Measurements from ENCODE around the gene PAPOLB. TPM values are rescaled to one million over a fixed set of nuclear protein-coding genes. Genes with fewer than 3 reads are reported as not detected.

The PAPOLB gene
- total RNA-seq, 1 experiment from 2014 or later, result not detected

DNA sequence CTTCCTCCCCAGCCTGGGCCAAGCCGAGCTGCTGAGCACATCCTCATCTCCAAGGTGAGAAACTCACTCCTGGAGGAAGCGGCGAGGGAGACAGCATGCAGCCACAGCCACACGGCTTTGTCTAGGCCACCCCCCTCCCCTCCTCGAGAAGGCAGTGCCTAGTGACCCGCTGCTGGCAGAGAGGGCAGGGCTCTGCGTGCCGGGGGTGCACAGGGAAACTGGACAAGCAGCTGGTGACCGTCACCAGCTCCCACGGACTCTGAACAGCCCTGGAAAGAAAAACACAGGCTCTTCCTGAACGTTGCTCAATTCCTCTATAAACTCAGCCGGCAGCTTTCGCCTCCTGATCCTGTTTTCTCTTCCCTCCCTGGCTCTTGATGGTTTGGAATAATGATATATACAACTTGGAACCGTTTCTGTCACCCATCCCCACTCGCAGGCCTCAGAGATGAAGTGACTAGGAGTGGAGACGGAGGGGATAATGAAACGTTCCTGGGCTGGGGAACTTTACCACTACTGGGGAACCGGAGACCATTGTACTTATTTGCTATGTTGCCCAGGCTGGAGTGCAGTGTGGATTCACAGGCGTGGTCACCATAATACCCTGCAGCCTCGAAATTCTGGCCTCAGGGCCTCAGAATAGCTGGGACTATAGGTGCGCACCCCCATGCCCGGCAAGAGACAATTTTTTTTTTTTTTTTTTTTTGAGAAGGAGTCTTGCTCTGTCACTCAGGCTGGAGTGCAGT, 19.3 kb downstream of the PAPOLB start:
- Histone ChIP-seq H3K9me2 (ENCODE audit: insufficient read depth) (no peaks in the 10 kb centered on the region), H3F3A (ENCODE audit: insufficient read depth, low read depth) (no peaks in the 10 kb centered on the region; the same call in 1 of the 2 replicates), H3K4me3 (no peak overlapping the region), H3K27me3 (ENCODE audit: insufficient read depth, low read depth) (peaks cover 36% of the 10 kb centered on the region), H2AFZ (no peak overlapping the region), H3K79me2 (ENCODE audit: low read depth) (no peaks in the 10 kb centered on the region), H3K36me3 (ENCODE audit: low read depth) (no peaks in the 10 kb centered on the region), H4K20me1 (ENCODE audit: insufficient read depth) (peaks cover 2% of the 10 kb centered on the region; the same call in 1 of the 2 replicates), H3K9me3 (ENCODE audit: insufficient read depth, low read depth) (no peaks in the 10 kb centered on the region), H3K4me1 (replicated peaks; ENCODE audit: insufficient read depth) (no peaks in the 10 kb centered on the region), H3K27ac (no peak overlapping the region), H3K4me2 (no peak overlapping the region)
- no peak for TF ChIP-seq EZH2 (IDR thresholded peaks at IDR 0.05; ENCODE audit: low read depth)
- TF ChIP-seq, protein P1, sequence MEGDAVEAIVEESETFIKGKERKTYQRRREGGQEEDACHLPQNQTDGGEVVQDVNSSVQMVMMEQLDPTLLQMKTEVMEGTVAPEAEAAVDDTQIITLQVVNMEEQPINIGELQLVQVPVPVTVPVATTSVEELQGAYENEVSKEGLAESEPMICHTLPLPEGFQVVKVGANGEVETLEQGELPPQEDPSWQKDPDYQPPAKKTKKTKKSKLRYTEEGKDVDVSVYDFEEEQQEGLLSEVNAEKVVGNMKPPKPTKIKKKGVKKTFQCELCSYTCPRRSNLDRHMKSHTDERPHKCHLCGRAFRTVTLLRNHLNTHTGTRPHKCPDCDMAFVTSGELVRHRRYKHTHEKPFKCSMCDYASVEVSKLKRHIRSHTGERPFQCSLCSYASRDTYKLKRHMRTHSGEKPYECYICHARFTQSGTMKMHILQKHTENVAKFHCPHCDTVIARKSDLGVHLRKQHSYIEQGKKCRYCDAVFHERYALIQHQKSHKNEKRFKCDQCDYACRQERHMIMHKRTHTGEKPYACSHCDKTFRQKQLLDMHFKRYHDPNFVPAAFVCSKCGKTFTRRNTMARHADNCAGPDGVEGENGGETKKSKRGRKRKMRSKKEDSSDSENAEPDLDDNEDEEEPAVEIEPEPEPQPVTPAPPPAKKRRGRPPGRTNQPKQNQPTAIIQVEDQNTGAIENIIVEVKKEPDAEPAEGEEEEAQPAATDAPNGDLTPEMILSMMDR (conservative IDR thresholded peaks at IDR 0.05), result no peak
- no peak for DNase-seq
- ChIA-PET CTCF (no interaction called here), POLR2A (ENCODE audit: unreplicated experiment) (no interaction called here)
- intact Hi-C loops (cut with micrococcal nuclease; ENCODE audit: unreplicated experiment), result no loop called here
- no TSS peak for BruUV-seq (replicated peaks)

DNA sequence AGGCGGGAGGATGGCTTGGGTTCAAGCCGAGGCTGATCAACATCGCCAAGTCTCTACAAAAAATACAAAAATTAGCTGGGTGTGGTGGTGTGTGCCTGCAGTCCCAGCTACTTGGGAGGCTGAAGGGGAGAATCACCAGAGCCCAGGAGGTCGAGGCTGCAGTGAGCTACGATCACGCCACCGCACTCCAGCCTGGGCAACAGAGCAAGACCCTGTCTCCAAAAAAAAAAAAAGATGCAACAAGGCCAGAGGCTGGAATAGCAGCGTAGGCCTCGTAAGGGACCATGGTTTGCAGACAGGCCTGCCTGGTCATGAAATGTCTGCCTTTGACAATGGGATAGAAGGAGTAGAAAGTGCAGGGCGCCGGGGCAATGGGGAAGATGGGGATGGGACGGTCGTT, 20.0 kb downstream of the PAPOLB start:
- Histone ChIP-seq H3K4me1 (replicated peaks; ENCODE audit: insufficient read depth) (no peaks in the 10 kb centered on the region), H3K27ac (no peak overlapping the region), H3F3A (ENCODE audit: insufficient read depth, low read depth) (no peaks in the 10 kb centered on the region; the same call in 1 of the 2 replicates), H2AFZ (no peak overlapping the region), H3K9me2 (ENCODE audit: insufficient read depth) (no peaks in the 10 kb centered on the region), H3K9me3 (ENCODE audit: insufficient read depth, low read depth) (no peaks in the 10 kb centered on the region), H3K79me2 (ENCODE audit: low read depth) (no peaks in the 10 kb centered on the region), H4K20me1 (ENCODE audit: insufficient read depth) (peaks cover 2% of the 10 kb centered on the region; the same call in 1 of the 2 replicates), H3K4me2 (no peak overlapping the region), H3K4me3 (no peak overlapping the region), H3K36me3 (ENCODE audit: low read depth) (no peaks in the 10 kb centered on the region), H3K27me3 (ENCODE audit: insufficient read depth, low read depth) (peaks cover 32% of the 10 kb centered on the region)
- CTCF ChIA-PET, result no interaction called here
- POLR2A ChIA-PET (ENCODE audit: unreplicated experiment), result no interaction called here
- intact Hi-C loops (cut with micrococcal nuclease; ENCODE audit: unreplicated experiment), result no loop called here
- DNase-seq, result no peak
- BruUV-seq (replicated peaks), result no TSS peak
- no peak for TF ChIP-seq EZH2 (IDR thresholded peaks at IDR 0.05; ENCODE audit: low read depth)
- TF ChIP-seq, protein P1 (conservative IDR thresholded peaks at IDR 0.05), result no peak

- Histone ChIP-seq H3K4me2 (no peak overlapping the region), H3K36me3 (ENCODE audit: low read depth) (no peaks in the 10 kb centered on the region), H3K27ac (no peak overlapping the region), H3F3A (ENCODE audit: insufficient read depth, low read depth) (no peaks in the 10 kb centered on the region; the same call in 1 of the 2 replicates), H3K4me1 (replicated peaks; ENCODE audit: insufficient read depth) (no peaks in the 10 kb centered on the region), H4K20me1 (ENCODE audit: insufficient read depth) (peaks cover 2% of the 10 kb centered on the region; the same call in 1 of the 2 replicates), H3K9me3 (ENCODE audit: insufficient read depth, low read depth) (no peaks in the 10 kb centered on the region), H3K4me3 (no peak overlapping the region), H3K27me3 (ENCODE audit: insufficient read depth, low read depth) (peaks cover 30% of the 10 kb centered on the region), H3K9me2 (ENCODE audit: insufficient read depth) (no peaks in the 10 kb centered on the region), H2AFZ (no peak overlapping the region), H3K79me2 (ENCODE audit: low read depth) (no peaks in the 10 kb centered on the region)
- intact Hi-C loops (cut with micrococcal nuclease; ENCODE audit: unreplicated experiment), result no loop called here
- ChIA-PET POLR2A (ENCODE audit: unreplicated experiment) (no interaction called here), CTCF (no interaction called here)
- TF ChIP-seq, protein P1 (conservative IDR thresholded peaks at IDR 0.05), result no peak
- TF ChIP-seq EZH2 (IDR thresholded peaks at IDR 0.05; ENCODE audit: low read depth), result no peak
- DNase-seq, result no peak
- no TSS peak for BruUV-seq (replicated peaks)
These were observed 20.6 kb downstream of the PAPOLB start for GRCh38 chr7:4841007-4841784.

All from PC-9 (cell line).